SH-SY5Y (cell line): ENCODE measurements around the gene SIPA1L3.

Source experiments
- GATA2 ChIP-seq: IDR thresholded peaks from 2 replicates; pipeline ENCODE4 v1.6.1; 2011; ENCODE audit warnings: mild to moderate bottlenecking, low read depth, low read length
- GATA3 ChIP-seq: IDR thresholded peaks from 2 replicates; pipeline ENCODE4 v1.6.1; 2011; ENCODE audit warnings: low read depth, mild to moderate bottlenecking, low read length, moderate library complexity

DNA sequence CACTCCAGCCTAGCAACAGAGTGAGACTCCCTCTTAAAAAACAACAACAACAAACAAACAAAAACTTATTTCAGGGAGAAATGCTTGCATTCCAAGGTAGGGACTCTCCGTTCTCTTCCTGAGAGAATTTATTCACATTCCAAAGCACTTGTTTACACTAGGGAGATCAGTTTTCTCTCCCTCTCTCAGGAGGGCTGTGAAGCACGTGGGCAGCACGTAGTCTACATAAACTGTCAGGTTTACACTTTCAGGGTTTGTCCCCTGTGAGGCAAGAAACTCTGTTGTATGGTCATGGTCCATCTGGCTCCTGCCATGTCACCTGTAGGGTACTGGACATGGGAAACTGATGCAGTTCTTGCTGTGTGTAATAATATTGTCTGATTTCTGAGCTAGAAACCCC lies 32.2 kb upstream of the SIPA1L3 start:
- TF ChIP-seq GATA3 (no peak), GATA2 (no peak)
